Transverse colon (tissue), 4 donors: Measurements from ENCODE around the gene PAPPA.

Experiments used
- CTCF ChIP-seq, 5 experiments: fragments of 200-600 bp in 3 of 5; fragments of 450-650 bp in 2 of 5; sonication (generic) in 3 of 5; IDR thresholded peaks; 1 replicate in 2 of 5; 2 replicates in 3 of 5; pipeline ENCODE4 v1.5.1; 2016 to 2017; ENCODE audit warnings: antibody characterized with exemption in 5 of 5, inconsistent platforms in 3 of 5, mild to moderate bottlenecking in 2 of 5, moderate library complexity in 1 of 5
- POLR2A ChIP-seq: fragments of 450-650 bp; IDR thresholded peaks from one replicate; pipeline ENCODE4 v1.6.1; 2016; ENCODE audit warnings: antibody characterized with exemption, mild to moderate bottlenecking, moderate library complexity
- POLR2AphosphoS5 ChIP-seq, 3 donors: sonication (generic); formaldehyde crosslinking; IDR thresholded peaks; one replicate each; pipeline ENCODE4 v1.6.1; 2016; ENCODE audit warnings: antibody characterized with exemption in 3 of 3

DNA sequence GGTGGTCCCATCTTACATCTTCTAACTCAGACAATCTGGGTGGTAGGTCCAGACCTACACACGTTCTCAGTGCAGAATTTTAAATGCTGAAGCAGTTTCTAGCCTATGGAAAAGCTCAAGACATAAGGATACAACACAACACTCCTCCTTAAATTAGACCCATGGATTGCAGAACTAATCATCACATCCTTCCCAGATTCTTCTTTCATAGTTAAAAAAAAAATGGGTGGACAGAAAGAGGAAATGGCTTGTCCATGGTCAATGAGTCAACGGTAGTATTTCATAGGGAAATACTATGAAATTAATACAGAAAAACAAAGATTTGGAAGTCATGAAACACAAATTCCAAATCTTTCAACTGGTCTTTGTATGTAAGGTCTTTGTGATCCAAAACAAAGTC lies 106.9 kb downstream of the PAPPA start:
- no peak for TF ChIP-seq CTCF (IDR thresholded peaks at IDR 0.05)
- no peak for TF ChIP-seq POLR2A
- TF ChIP-seq POLR2AphosphoS5 (IDR thresholded peaks at IDR 0.05), result no peak
